Measurements from ENCODE around the gene KCNB1.

GRCh38 chr20:49430320-49430719 lies 52.1 kb downstream of the KCNB1 start:
- TF ChIP-seq EZH2phosphoT487 (IDR thresholded peaks at IDR 0.05; ENCODE audit: low read depth) (no peak), CTCF (IDR thresholded peaks at IDR 0.05; ENCODE audit: low read depth, low read length) (no peak)

All from OCI-LY3 (cell line).